Measurements from ENCODE around the gene TYW3.

DNA sequence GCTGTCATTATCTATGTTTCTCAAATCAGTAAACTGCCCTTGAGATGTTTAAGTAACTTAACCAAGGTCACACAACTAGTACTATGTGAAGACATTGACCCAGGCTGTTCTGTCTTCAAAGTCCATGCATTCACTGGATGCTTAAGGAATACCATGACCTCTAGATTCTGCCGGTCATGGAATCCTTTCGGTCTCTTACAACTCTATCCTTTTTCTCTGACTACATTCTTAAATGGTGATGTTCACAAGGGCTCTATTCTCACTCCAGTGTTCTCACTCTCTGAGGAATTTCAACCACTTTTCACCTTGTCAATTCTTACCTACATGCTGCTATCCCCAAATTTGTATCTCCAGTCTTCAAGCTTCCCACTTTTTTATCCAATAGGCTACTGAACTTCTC lies 15.3 kb upstream of the TYW3 start:
- TF ChIP-seq, protein P1, sequence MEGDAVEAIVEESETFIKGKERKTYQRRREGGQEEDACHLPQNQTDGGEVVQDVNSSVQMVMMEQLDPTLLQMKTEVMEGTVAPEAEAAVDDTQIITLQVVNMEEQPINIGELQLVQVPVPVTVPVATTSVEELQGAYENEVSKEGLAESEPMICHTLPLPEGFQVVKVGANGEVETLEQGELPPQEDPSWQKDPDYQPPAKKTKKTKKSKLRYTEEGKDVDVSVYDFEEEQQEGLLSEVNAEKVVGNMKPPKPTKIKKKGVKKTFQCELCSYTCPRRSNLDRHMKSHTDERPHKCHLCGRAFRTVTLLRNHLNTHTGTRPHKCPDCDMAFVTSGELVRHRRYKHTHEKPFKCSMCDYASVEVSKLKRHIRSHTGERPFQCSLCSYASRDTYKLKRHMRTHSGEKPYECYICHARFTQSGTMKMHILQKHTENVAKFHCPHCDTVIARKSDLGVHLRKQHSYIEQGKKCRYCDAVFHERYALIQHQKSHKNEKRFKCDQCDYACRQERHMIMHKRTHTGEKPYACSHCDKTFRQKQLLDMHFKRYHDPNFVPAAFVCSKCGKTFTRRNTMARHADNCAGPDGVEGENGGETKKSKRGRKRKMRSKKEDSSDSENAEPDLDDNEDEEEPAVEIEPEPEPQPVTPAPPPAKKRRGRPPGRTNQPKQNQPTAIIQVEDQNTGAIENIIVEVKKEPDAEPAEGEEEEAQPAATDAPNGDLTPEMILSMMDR (IDR thresholded peaks at IDR 0.05; ENCODE audit: control extremely low read depth in 1 of 3, insufficient read depth in 1 of 3, low read depth in 1 of 3, low read length in 3 of 3): no peak
- TF ChIP-seq, protein P2, sequence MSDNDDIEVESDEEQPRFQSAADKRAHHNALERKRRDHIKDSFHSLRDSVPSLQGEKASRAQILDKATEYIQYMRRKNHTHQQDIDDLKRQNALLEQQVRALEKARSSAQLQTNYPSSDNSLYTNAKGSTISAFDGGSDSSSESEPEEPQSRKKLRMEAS (IDR thresholded peaks at IDR 0.05): no peak
- no peak for TF ChIP-seq MAFK (IDR thresholded peaks at IDR 0.05; ENCODE audit: low read depth, low read length)
- TF ChIP-seq CHD2 (IDR thresholded peaks at IDR 0.05; ENCODE audit: low read length): no peak
- no peak for TF ChIP-seq EZH2 (IDR thresholded peaks at IDR 0.05; ENCODE audit: low read depth, low read length, severe bottlenecking)
- TF ChIP-seq POLR2A (IDR thresholded peaks at IDR 0.05; ENCODE audit: control extremely low read depth in 1 of 2, low read depth in 2 of 2, low read length in 2 of 2): no peak
